Activated CD4-positive, alpha-beta T cell treated with anti-CD3 and anti-CD28 coated beads, Interleukin-2, amount 50 U/mL, for 4 hours (primary cell): ENCODE results near the gene BCLAF3.
A peak's percentile ranks its signal among the peaks of the same experiment; 100 is the strongest.

Experiments used
- DNase-seq, 2 experiments: peaks; one replicate each; pipeline ENCODE4 v3.0.0-alpha.2; 2020

Gene BCLAF3

GRCh38 chrX:19966056-19966455 lies 24.8 kb downstream of the BCLAF3 start:
- DNase-seq: no peak

GRCh38 chrX:19964017-19964710 lies 26.7 kb downstream of the BCLAF3 start:
- DNase-seq: peak; percentile 1 to 7

- no peak for DNase-seq
These were observed 29.9 kb downstream of the BCLAF3 start for GRCh38 chrX:19960913-19961312.

GRCh38 chrX:19958552-19959486 lies 32.0 kb downstream of the BCLAF3 start:
- no peak for DNase-seq

- no peak for DNase-seq
These were observed 33.9 kb downstream of the BCLAF3 start for GRCh38 chrX:19956923-19957322.

- no peak for DNase-seq
These were observed 34.6 kb downstream of the BCLAF3 start for GRCh38 chrX:19956306-19956705.

GRCh38 chrX:19955306-19955705 lies 35.6 kb downstream of the BCLAF3 start:
- no peak for DNase-seq

GRCh38 chrX:19954335-19955096 lies 36.3 kb downstream of the BCLAF3 start:
- no peak for DNase-seq

- DNase-seq: no peak
These were observed 37.7 kb downstream of the BCLAF3 start for GRCh38 chrX:19953145-19953544.

- DNase-seq: no peak
These were observed 41.5 kb downstream of the BCLAF3 start for GRCh38 chrX:19949340-19949739.

- no peak for DNase-seq
These were observed 43.2 kb downstream of the BCLAF3 start for GRCh38 chrX:19947612-19948011.
